Measurements from ENCODE around the gene PPIB.
"Not testable (repeated sequence)": the region's sequence is repeated elsewhere in the genome, so short reads cannot be mapped to it uniquely, and the experiment has no call there.

PPIB gene

DNA sequence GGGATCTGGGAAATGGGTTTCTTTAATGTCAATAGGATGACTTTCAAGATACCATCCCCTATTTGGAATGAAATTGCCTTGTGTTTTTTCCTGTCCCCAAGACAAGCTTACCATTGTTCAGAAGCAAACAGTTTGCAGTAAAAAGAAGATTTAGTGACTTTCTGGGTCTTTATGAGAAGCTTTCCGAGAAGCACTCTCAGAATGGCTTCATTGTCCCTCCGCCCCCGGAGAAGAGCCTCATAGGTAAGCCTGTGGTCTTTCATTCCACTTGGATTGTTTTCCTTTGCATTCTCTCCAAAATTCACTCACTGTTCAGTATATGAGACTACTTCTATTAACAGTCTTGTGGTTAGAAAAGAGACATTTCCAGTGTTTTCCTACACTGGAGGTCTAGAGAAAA lies 36.8 kb downstream of the PPIB start:
- Histone ChIP-seq H4K5ac (ENCODE audit: low read length) (no peak overlapping the region), H3K4me2 (ENCODE audit: low read length) (no peak overlapping the region), H2BK15ac (replicated peaks; ENCODE audit: low read depth) (no peak overlapping the region), H3K9ac (ENCODE audit: low read length) (no peak overlapping the region), H3K23ac (ENCODE audit: low read length) (no peak overlapping the region), H3K4ac (ENCODE audit: low read depth, low read length) (no peak overlapping the region), H3K36me3 (ENCODE audit: control insufficient read depth, insufficient read depth, low read length) (peaks cover 12% of the 10 kb centered on the region), H2BK120ac (ENCODE audit: low read depth, low read length) (no peak overlapping the region), H4K8ac (ENCODE audit: low read depth, low read length) (no peak overlapping the region), H3K4me3 (ENCODE audit: low read length) (no peak overlapping the region), H2AK5ac (ENCODE audit: low read length) (no peak overlapping the region), H3K79me2 (ENCODE audit: control insufficient read depth, insufficient read depth, low read length) (no peaks in the 10 kb centered on the region), H3K56ac (ENCODE audit: low read length) (no peak overlapping the region), H3K4me1 (ENCODE audit: control insufficient read depth, low read depth, low read length) (no peaks in the 10 kb centered on the region), H3K79me1 (ENCODE audit: low read length) (no peaks in the 10 kb centered on the region), H3K27ac (ENCODE audit: low read depth, low read length) (no peak overlapping the region), H2BK5ac (ENCODE audit: low read length) (no peak overlapping the region), H3K18ac (ENCODE audit: low read length) (no peak overlapping the region), H3K27me3 (ENCODE audit: insufficient read depth, low read length, poor library complexity) (no peaks in the 10 kb centered on the region)
- no CpG with 5 or more reads among the region's 3 CpGs for WGBS (ENCODE audit: extremely low coverage, insufficient coverage, low lambda C conversion rate)
- DNase-seq = no peak

DNA sequence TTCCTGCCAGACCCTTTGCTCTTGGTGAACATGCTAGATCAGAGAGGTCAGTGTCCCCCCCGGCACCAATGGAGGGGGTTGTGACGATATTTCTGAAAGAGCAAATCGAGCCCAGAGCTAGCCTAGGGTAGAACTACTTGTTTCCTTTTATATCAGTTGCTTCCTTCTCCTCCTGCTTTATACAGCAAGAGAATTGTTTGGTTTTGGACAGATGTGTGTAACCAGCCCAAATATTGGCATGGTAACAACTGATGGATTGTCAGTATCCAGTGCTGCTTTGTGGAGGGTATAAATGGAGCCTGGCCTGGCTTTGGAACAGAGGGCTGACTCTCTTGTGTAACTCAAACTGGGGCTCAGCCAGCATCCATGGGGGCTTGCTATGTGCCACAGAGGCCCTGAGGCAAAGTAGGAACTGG lies 39.9 kb downstream of the PPIB start:
- no peak overlapping the region for H3K4ac ChIP-seq (ENCODE audit: low read depth, low read length)
- no peaks in the 10 kb centered on the region for H3K79me1 ChIP-seq (ENCODE audit: low read length)
- no peaks in the 10 kb centered on the region for H3K79me2 ChIP-seq (ENCODE audit: control insufficient read depth, insufficient read depth, low read length)
- H3K4me3 ChIP-seq (ENCODE audit: low read length) = no peak overlapping the region
- H3K27ac ChIP-seq (ENCODE audit: low read depth, low read length) = no peak overlapping the region
- H3K9ac ChIP-seq (ENCODE audit: low read length) = no peak overlapping the region
- H2BK15ac ChIP-seq (replicated peaks; ENCODE audit: low read depth) = no peak overlapping the region
- H3K56ac ChIP-seq (ENCODE audit: low read length) = no peak overlapping the region
- no peaks in the 10 kb centered on the region for H3K27me3 ChIP-seq (ENCODE audit: insufficient read depth, low read length, poor library complexity)
- H3K36me3 ChIP-seq (ENCODE audit: control insufficient read depth, insufficient read depth, low read length) = peaks cover 7% of the 10 kb centered on the region
- H4K8ac ChIP-seq (ENCODE audit: low read depth, low read length) = no peak overlapping the region
- no peaks in the 10 kb centered on the region for H3K4me1 ChIP-seq (ENCODE audit: control insufficient read depth, low read depth, low read length)
- DNase-seq = no peak
- no CpG with 5 or more reads among the region's 3 CpGs for WGBS (ENCODE audit: extremely low coverage, insufficient coverage, low lambda C conversion rate)
- no peak overlapping the region for H3K23ac ChIP-seq (ENCODE audit: low read length)
- no peak overlapping the region for H2BK120ac ChIP-seq (ENCODE audit: low read depth, low read length)
- H2AK5ac ChIP-seq (ENCODE audit: low read length) = no peak overlapping the region
- H3K4me2 ChIP-seq (ENCODE audit: low read length) = no peak overlapping the region
- H3K18ac ChIP-seq (ENCODE audit: low read length) = no peak overlapping the region
- no peak overlapping the region for H4K5ac ChIP-seq (ENCODE audit: low read length)
- no peak overlapping the region for H2BK5ac ChIP-seq (ENCODE audit: low read length)

DNA sequence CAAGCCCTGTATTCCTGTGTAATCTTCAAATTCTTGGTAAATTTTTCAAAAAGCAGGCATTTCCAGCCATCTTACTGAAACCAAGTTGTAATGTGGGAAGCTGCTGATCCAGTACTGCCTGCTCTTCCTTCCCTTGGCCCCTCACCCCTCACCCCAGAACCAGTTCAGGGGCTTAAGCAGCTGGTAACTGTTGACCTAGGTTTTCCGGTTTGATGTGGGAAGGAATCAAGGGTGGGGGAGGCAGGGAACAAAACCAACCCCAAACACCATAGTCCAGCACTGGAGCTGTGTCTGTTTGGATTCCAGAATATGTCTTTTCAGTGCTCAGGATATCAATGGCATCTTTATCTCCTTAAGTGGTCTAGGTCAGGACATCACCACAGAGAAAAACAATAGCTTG lies 40.4 kb downstream of the PPIB start:
- no peak overlapping the region for H3K56ac ChIP-seq (ENCODE audit: low read length)
- H3K9ac ChIP-seq (ENCODE audit: low read length) = no peak overlapping the region
- H2BK5ac ChIP-seq (ENCODE audit: low read length) = no peak overlapping the region
- H3K4me2 ChIP-seq (ENCODE audit: low read length) = no peak overlapping the region
- no peak overlapping the region for H4K8ac ChIP-seq (ENCODE audit: low read depth, low read length)
- H2AK5ac ChIP-seq (ENCODE audit: low read length) = no peak overlapping the region
- H3K79me2 ChIP-seq (ENCODE audit: control insufficient read depth, insufficient read depth, low read length) = no peaks in the 10 kb centered on the region
- H4K5ac ChIP-seq (ENCODE audit: low read length) = no peak overlapping the region
- no peaks in the 10 kb centered on the region for H3K79me1 ChIP-seq (ENCODE audit: low read length)
- no peak overlapping the region for H3K27ac ChIP-seq (ENCODE audit: low read depth, low read length)
- no peak overlapping the region for H3K4ac ChIP-seq (ENCODE audit: low read depth, low read length)
- DNase-seq = no peak
- no peak overlapping the region for H3K23ac ChIP-seq (ENCODE audit: low read length)
- H2BK15ac ChIP-seq (replicated peaks; ENCODE audit: low read depth) = no peak overlapping the region
- WGBS (ENCODE audit: extremely low coverage, insufficient coverage, low lambda C conversion rate) = no CpG with 5 or more reads among the region's 1 CpG
- H3K36me3 ChIP-seq (ENCODE audit: control insufficient read depth, insufficient read depth, low read length) = peaks cover 4% of the 10 kb centered on the region
- H3K27me3 ChIP-seq (ENCODE audit: insufficient read depth, low read length, poor library complexity) = no peaks in the 10 kb centered on the region
- H3K4me3 ChIP-seq (ENCODE audit: low read length) = no peak overlapping the region
- H3K4me1 ChIP-seq (ENCODE audit: control insufficient read depth, low read depth, low read length) = no peaks in the 10 kb centered on the region
- no peak overlapping the region for H2BK120ac ChIP-seq (ENCODE audit: low read depth, low read length)
- H3K18ac ChIP-seq (ENCODE audit: low read length) = no peak overlapping the region

DNA sequence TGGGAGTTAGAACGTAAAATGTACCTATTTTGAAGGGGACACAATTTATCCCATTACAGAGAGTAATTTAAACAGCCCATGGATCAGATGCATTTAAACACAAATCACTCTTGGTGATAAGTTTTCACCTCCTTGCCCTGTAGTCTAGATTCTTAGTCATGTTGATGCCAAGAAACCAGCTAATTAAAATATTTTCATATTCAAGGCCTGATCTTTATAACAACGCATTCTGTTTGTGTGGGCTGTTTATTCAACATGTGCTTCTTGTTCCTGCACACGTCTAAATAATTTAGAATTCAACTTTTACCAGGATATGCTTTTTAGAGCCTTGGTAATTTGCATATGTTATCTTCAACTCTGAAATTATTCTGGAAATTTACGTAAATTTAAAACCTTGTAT lies 41.2 kb downstream of the PPIB start:
- H3K56ac ChIP-seq (ENCODE audit: low read length) = no peak overlapping the region
- peaks cover 3% of the 10 kb centered on the region for H3K36me3 ChIP-seq (ENCODE audit: control insufficient read depth, insufficient read depth, low read length)
- no peak overlapping the region for H3K4ac ChIP-seq (ENCODE audit: low read depth, low read length)
- no peaks in the 10 kb centered on the region for H3K27me3 ChIP-seq (ENCODE audit: insufficient read depth, low read length, poor library complexity)
- DNase-seq = no peak
- no peak overlapping the region for H2BK120ac ChIP-seq (ENCODE audit: low read depth, low read length)
- H3K79me2 ChIP-seq (ENCODE audit: control insufficient read depth, insufficient read depth, low read length) = no peaks in the 10 kb centered on the region
- no peak overlapping the region for H3K9ac ChIP-seq (ENCODE audit: low read length)
- no peak overlapping the region for H3K18ac ChIP-seq (ENCODE audit: low read length)
- no peak overlapping the region for H3K27ac ChIP-seq (ENCODE audit: low read depth, low read length)
- no peak overlapping the region for H4K8ac ChIP-seq (ENCODE audit: low read depth, low read length)
- H3K4me1 ChIP-seq (ENCODE audit: control insufficient read depth, low read depth, low read length) = no peaks in the 10 kb centered on the region
- no CpG with 5 or more reads among the region's 4 CpGs for WGBS (ENCODE audit: extremely low coverage, insufficient coverage, low lambda C conversion rate)
- H2AK5ac ChIP-seq (ENCODE audit: low read length) = no peak overlapping the region
- no peaks in the 10 kb centered on the region for H3K79me1 ChIP-seq (ENCODE audit: low read length)
- no peak overlapping the region for H3K4me3 ChIP-seq (ENCODE audit: low read length)
- no peak overlapping the region for H2BK15ac ChIP-seq (replicated peaks; ENCODE audit: low read depth)
- H3K4me2 ChIP-seq (ENCODE audit: low read length) = no peak overlapping the region
- no peak overlapping the region for H2BK5ac ChIP-seq (ENCODE audit: low read length)
- H3K23ac ChIP-seq (ENCODE audit: low read length) = no peak overlapping the region
- H4K5ac ChIP-seq (ENCODE audit: low read length) = no peak overlapping the region

DNA sequence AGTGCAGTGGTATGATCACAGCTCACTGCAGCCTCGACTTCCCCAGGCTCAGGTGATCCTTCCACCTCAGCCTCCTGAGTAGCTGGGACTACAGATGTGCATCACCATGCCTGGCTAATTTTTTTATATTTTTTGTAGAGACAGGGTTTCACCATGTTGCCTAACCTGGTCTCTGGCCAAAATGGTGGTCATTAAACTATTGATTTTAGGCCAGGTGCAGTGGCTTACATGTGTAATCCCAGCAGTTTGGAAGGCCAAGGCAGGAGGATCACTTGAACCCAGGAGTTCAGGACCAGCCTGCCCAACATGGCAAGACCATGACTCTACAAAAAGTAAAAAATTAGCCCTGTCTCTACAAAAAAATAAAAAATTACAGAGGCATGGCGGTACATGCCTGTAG lies 42.5 kb downstream of the PPIB start:
- not testable (repeated sequence) for H4K8ac ChIP-seq (ENCODE audit: low read depth, low read length); H3K79me2 ChIP-seq (ENCODE audit: control insufficient read depth, insufficient read depth, low read length); H2BK5ac ChIP-seq (ENCODE audit: low read length); H3K4me2 ChIP-seq (ENCODE audit: low read length); H3K4me3 ChIP-seq (ENCODE audit: low read length); H3K79me1 ChIP-seq (ENCODE audit: low read length); H2BK15ac ChIP-seq (replicated peaks; ENCODE audit: low read depth); H3K18ac ChIP-seq (ENCODE audit: low read length); H2BK120ac ChIP-seq (ENCODE audit: low read depth, low read length); H3K4me1 ChIP-seq (ENCODE audit: control insufficient read depth, low read depth, low read length); DNase-seq; H3K27ac ChIP-seq (ENCODE audit: low read depth, low read length); H2AK5ac ChIP-seq (ENCODE audit: low read length); H3K27me3 ChIP-seq (ENCODE audit: insufficient read depth, low read length, poor library complexity); H3K36me3 ChIP-seq (ENCODE audit: control insufficient read depth, insufficient read depth, low read length); H3K9ac ChIP-seq (ENCODE audit: low read length); H3K23ac ChIP-seq (ENCODE audit: low read length); H3K4ac ChIP-seq (ENCODE audit: low read depth, low read length); H4K5ac ChIP-seq (ENCODE audit: low read length); H3K56ac ChIP-seq (ENCODE audit: low read length)
- WGBS (ENCODE audit: extremely low coverage, insufficient coverage, low lambda C conversion rate) = no CpG with 5 or more reads among the region's 2 CpGs

DNA sequence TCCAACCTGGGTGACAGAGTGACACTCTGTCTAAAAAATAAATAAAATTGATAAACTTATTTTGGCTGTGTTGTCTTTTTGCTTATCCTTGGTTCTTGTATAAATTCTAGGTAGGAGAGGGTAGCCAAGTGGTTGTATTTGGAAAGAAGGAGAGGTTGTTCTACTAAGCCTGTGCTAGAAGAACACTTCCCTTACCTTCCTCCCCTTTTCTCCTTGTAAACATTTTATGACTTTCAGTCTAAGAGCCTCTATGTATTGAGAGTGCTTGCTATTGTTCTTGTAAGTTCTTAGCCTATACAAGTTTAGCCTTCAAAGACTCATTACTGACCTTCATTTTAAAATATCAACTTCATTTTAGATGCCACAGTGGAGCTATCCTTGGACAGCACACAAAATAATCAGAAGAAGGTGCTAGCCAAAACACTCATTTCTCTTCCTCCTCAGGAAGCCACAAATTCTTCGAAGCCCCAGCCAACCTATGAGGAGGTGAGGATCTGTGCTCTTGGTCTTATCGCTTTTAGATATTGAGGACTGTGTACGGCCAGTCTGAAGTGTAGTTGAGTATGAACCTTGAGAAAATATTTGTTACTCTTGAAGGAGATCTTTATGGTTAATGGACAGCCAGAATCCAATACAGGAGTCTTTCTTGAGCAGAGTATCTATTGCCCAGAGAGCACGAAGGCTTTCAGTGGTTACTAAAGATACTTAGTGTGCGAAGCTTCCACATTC lies 44.9 kb downstream of the PPIB start:
- Histone ChIP-seq H2BK120ac (ENCODE audit: low read depth, low read length) (no peak overlapping the region), H3K36me3 (ENCODE audit: control insufficient read depth, insufficient read depth, low read length) (peaks cover 5% of the 10 kb centered on the region), H3K79me1 (ENCODE audit: low read length) (no peaks in the 10 kb centered on the region), H3K4me3 (ENCODE audit: low read length) (no peak overlapping the region), H3K27me3 (ENCODE audit: insufficient read depth, low read length, poor library complexity) (no peaks in the 10 kb centered on the region), H2BK15ac (replicated peaks; ENCODE audit: low read depth) (no peak overlapping the region), H2AK5ac (ENCODE audit: low read length) (no peak overlapping the region), H2BK5ac (ENCODE audit: low read length) (no peak overlapping the region), H3K4me1 (ENCODE audit: control insufficient read depth, low read depth, low read length) (no peaks in the 10 kb centered on the region), H3K4ac (ENCODE audit: low read depth, low read length) (no peak overlapping the region), H3K23ac (ENCODE audit: low read length) (no peak overlapping the region), H4K8ac (ENCODE audit: low read depth, low read length) (no peak overlapping the region), H3K27ac (ENCODE audit: low read depth, low read length) (no peak overlapping the region), H4K5ac (ENCODE audit: low read length) (no peak overlapping the region), H3K18ac (ENCODE audit: low read length) (no peak overlapping the region), H3K56ac (ENCODE audit: low read length) (no peak overlapping the region), H3K79me2 (ENCODE audit: control insufficient read depth, insufficient read depth, low read length) (no peaks in the 10 kb centered on the region), H3K9ac (ENCODE audit: low read length) (no peak overlapping the region), H3K4me2 (ENCODE audit: low read length) (no peak overlapping the region)
- WGBS (ENCODE audit: extremely low coverage, insufficient coverage, low lambda C conversion rate) = no CpG with 5 or more reads among the region's 5 CpGs
- DNase-seq = no peak

Measured in mesendoderm (in vitro differentiated cells).